PC-3 (cell line): ENCODE data around the gene FKBP3.

ENCODE experiments used
- CTCF ChIP-seq: fragments of 300-600 bp; sonication (generic); conservative IDR thresholded peaks from 2 replicates; pipeline ENCODE4 v1.5.1; 2017; ENCODE audit warnings: antibody characterized with exemption, low read depth, mild to moderate bottlenecking, low read length
- EZH2 ChIP-seq: fragments of 300-600 bp; sonication (generic); IDR thresholded peaks from one replicate; pipeline ENCODE4 v1.6.1; 2017; ENCODE audit warnings: antibody characterized with exemption, mild to moderate bottlenecking, low read length; ENCODE audit not compliant: unreplicated experiment

GRCh38 chr14:45169906-45170305, 35.6 kb upstream of the FKBP3 start:
- TF ChIP-seq CTCF (no peak), EZH2 (no peak)
